DMS53 treated with DMSO at 0.1 percent for 48 hours (cell line): Measurements from ENCODE around the gene NUP155.
"Not testable (repeated sequence)": the region's sequence is repeated elsewhere in the genome, so short reads cannot be mapped to it uniquely, and the experiment has no call there.

ENCODE experiments used
- DNase-seq: peaks from one replicate; lab custom pipeline; 2025; ENCODE audit not compliant: unreplicated experiment; lab: John Stamatoyannopoulos, UW

NUP155 gene

GRCh38 chr5:37283214-37283820 is 87.6 kb downstream of the NUP155 start:
- DNase-seq = no peak

- no peak for DNase-seq
Observed at GRCh38 chr5:37275511-37275910, 95.4 kb downstream of the NUP155 start.

- DNase-seq = no peak
Observed at GRCh38 chr5:37272511-37272910, 98.4 kb downstream of the NUP155 start.

DNA sequence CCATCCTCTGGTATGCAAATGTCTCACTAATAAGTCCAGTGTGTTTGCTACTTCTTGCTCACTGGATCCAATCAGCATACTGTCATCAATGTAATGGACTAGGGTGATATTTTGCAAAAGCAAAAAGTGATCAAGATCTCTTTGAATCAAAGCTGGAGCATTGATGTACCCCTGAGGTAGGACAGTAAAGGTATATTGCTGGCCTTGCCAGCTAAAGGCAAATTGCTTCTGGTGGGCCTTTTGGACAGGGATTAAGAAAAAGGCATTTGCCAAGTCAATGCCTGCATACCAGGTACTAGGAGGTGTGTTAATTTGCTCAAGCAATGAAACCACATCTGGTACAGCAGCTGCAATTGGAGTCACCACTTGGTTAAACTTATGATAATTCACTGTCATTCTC is 102.8 kb downstream of the NUP155 start:
- DNase-seq = not testable (repeated sequence)

DNA sequence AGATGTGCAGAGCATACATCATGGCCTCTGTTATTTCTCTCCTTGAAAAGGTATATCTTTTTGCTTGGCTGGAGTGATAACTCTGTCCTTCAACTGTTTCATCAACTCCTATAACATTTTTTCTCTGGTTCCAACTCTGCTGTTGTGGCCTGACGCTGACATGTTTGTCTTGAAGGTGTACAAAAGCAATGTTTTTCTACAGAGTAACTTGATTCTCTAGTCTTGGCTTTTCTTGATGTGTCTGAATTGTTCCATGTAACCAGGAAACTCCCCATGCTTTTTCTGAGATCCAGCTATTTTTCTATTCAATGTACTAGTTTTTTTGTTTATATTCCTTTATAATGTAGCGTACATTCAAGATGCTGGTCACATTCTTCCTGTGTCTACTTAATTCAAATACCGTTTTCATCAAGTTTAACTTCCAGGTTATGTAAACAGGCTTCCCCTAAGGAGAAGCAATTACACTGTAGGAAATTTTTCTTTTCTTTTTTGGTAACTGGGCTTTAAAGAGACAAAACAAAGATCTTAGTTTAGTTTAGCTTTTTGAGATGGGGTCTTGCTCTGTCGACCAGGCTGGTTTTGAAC is 115.0 kb downstream of the NUP155 start:
- DNase-seq = no peak

DNA sequence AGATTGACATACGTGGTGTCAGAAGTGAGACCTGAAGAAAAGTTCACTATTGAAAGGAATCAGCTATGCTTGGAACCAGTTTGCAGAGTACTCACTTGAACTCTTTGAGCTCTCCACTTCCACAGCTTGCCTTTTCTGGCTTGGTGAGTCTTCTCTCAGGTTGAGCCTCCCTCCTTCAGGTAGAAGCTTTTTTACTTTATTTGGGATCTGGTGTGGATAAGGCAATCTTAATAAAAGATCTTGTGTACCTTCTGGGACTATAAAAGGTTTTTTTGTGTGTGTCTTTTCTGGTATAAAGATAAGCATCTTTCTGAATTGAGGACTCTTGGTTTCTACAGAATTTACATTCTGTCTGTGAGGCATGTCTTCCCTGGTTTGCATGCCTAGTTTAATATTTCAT is 116.3 kb downstream of the NUP155 start:
- DNase-seq = no peak

- DNase-seq = no peak
Observed at GRCh38 chr5:37251665-37252064, 119.2 kb downstream of the NUP155 start.

GRCh38 chr5:37249815-37250164 is 121.1 kb downstream of the NUP155 start:
- DNase-seq = no peak

GRCh38 chr5:37248970-37249814 is 121.7 kb downstream of the NUP155 start, which contains the start of gene CPLANE1:
Gene CPLANE1, minus strand, starts transcription at chr5:37249376. Its CDS starts 1,678 bp downstream, at chr5:37247698.
- peak; percentile 24 for DNase-seq

DNA sequence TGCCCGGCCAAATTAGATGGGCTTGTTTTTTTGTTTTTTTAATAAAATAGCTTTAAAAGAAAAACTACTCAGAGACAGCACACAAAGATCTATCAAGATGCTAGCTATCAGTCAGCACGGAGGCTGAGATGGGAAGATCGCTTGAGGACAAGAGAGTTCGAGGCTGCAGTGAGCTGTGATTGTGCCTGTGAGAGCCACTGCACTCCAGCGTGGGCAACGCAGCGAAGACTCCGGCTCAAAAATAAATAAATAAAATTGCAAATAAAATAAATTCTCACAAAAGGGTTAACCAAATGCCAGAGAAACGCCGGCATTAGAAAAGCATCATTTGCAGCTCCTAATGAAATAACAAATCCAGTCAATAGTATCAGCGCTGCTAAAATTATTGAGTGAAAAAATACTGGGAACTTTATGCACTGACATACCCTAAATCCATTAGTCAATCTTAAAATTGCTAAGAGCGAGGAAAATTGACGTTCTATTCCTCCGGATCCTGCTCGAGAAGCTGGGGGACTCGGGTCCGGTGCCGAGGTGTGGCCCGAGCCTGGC is 122.4 kb downstream of the NUP155 start:
- no peak for DNase-seq

- DNase-seq = no peak
Observed at GRCh38 chr5:37247496-37247895, 123.4 kb downstream of the NUP155 start.

GRCh38 chr5:37247036-37247435 is 123.9 kb downstream of the NUP155 start:
- no peak for DNase-seq
